ENCODE results near the gene LZTS3.

Gene LZTS3

DNA sequence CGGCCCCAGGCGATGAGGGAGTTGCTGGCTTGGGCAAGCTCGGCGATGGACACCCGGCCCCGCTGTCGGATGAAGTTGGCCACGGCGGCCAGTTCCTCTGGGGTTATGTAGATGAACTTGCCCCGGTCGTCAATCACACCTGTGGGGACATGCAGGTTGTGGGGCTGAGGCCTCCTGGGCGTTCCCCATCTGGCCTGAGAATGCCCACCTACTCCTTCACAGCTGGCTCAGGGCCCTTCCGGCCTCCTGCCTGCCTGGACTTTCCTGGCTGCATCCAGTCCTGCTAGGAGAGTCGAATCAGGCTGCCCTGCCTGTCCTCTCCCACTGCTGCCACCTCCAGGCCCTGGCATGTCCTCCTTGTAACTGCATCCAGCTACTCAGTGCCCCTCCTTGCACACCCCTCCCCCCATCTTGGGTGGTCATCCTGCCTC is 17.3 kb upstream of the LZTS3 start:
- no peak for ATAC-seq
- no peak for TF ChIP-seq SNAI2 (CRISPR knock-in tag; IDR thresholded peaks at IDR 0.05)
- TF ChIP-seq ZNF70 (CRISPR knock-in tag; IDR thresholded peaks at IDR 0.05): no peak
- TF ChIP-seq ZC3H10 (CRISPR knock-in tag; IDR thresholded peaks at IDR 0.05): no peak
- TF ChIP-seq ZNF565 (CRISPR knock-in tag; conservative IDR thresholded peaks at IDR 0.05; ENCODE audit: low read depth): no peak
- no peak for TF ChIP-seq TOX (CRISPR knock-in tag; IDR thresholded peaks at IDR 0.05; ENCODE audit: borderline replicate concordance)
- TF ChIP-seq, protein P1, sequence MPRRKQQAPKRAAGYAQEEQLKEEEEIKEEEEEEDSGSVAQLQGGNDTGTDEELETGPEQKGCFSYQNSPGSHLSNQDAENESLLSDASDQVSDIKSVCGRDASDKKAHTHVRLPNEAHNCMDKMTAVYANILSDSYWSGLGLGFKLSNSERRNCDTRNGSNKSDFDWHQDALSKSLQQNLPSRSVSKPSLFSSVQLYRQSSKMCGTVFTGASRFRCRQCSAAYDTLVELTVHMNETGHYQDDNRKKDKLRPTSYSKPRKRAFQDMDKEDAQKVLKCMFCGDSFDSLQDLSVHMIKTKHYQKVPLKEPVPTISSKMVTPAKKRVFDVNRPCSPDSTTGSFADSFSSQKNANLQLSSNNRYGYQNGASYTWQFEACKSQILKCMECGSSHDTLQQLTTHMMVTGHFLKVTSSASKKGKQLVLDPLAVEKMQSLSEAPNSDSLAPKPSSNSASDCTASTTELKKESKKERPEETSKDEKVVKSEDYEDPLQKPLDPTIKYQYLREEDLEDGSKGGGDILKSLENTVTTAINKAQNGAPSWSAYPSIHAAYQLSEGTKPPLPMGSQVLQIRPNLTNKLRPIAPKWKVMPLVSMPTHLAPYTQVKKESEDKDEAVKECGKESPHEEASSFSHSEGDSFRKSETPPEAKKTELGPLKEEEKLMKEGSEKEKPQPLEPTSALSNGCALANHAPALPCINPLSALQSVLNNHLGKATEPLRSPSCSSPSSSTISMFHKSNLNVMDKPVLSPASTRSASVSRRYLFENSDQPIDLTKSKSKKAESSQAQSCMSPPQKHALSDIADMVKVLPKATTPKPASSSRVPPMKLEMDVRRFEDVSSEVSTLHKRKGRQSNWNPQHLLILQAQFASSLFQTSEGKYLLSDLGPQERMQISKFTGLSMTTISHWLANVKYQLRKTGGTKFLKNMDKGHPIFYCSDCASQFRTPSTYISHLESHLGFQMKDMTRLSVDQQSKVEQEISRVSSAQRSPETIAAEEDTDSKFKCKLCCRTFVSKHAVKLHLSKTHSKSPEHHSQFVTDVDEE (CRISPR knock-in tag; IDR thresholded peaks at IDR 0.05): no peak
- TF ChIP-seq, protein P2, sequence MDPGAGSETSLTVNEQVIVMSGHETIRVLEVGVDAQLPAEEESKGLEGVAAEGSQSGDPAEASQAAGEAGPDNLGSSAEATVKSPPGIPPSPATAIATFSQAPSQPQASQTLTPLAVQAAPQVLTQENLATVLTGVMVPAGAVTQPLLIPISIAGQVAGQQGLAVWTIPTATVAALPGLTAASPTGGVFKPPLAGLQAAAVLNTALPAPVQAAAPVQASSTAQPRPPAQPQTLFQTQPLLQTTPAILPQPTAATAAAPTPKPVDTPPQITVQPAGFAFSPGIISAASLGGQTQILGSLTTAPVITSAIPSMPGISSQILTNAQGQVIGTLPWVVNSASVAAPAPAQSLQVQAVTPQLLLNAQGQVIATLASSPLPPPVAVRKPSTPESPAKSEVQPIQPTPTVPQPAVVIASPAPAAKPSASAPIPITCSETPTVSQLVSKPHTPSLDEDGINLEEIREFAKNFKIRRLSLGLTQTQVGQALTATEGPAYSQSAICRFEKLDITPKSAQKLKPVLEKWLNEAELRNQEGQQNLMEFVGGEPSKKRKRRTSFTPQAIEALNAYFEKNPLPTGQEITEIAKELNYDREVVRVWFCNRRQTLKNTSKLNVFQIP (CRISPR knock-in tag; IDR thresholded peaks at IDR 0.05; ENCODE audit: borderline replicate concordance, low read depth): no peak
- no peak for TF ChIP-seq ZFP3 (CRISPR knock-in tag; IDR thresholded peaks at IDR 0.05)

DNA sequence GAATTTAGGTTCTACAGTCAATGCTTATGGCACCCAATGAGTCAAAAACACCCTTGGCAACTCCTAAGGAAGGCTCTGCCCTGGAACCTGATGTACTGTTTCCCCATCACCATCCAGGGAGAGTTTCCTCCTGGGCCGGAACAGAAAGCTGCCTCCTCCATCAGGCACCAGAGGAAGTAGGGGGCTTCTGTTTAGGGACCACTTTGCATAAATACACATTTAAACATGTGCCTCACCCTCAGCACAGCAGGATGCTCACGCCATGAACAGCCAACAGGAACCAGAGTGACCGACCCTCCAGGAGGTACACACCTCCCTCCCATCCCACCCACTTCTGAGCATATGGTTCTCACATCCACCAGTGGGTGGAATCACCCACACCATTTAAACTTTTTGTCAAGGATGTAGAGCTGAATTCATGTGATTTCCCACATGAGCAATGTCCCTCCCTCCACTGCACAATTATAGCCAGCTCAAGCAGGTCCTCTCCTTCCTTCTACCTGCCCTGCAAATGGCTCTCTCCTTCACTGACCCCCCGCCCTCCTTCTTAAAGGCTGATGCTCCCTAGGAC is 16.3 kb upstream of the LZTS3 start:
- ATAC-seq: no peak
- TF ChIP-seq TOX (CRISPR knock-in tag; IDR thresholded peaks at IDR 0.05; ENCODE audit: borderline replicate concordance) (no peak), ZFP30 (CRISPR knock-in tag; IDR thresholded peaks at IDR 0.05) (no peak), BACH2 (CRISPR knock-in tag; IDR thresholded peaks at IDR 0.05; ENCODE audit: borderline replicate concordance) (no peak), SNAI2 (CRISPR knock-in tag; IDR thresholded peaks at IDR 0.05) (no peak), TCF4 (CRISPR knock-in tag; IDR thresholded peaks at IDR 0.05; ENCODE audit: borderline replicate concordance) (no peak), ZNF8 (CRISPR knock-in tag; IDR thresholded peaks at IDR 0.05) (no peak)
- TF ChIP-seq, protein P2 (CRISPR knock-in tag; IDR thresholded peaks at IDR 0.05; ENCODE audit: borderline replicate concordance, low read depth): no peak
- TF ChIP-seq, protein P1 (CRISPR knock-in tag; IDR thresholded peaks at IDR 0.05): no peak
- TF ChIP-seq, protein P3, sequence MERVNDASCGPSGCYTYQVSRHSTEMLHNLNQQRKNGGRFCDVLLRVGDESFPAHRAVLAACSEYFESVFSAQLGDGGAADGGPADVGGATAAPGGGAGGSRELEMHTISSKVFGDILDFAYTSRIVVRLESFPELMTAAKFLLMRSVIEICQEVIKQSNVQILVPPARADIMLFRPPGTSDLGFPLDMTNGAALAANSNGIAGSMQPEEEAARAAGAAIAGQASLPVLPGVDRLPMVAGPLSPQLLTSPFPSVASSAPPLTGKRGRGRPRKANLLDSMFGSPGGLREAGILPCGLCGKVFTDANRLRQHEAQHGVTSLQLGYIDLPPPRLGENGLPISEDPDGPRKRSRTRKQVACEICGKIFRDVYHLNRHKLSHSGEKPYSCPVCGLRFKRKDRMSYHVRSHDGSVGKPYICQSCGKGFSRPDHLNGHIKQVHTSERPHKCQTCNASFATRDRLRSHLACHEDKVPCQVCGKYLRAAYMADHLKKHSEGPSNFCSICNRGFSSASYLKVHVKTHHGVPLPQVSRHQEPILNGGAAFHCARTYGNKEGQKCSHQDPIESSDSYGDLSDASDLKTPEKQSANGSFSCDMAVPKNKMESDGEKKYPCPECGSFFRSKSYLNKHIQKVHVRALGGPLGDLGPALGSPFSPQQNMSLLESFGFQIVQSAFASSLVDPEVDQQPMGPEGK (CRISPR knock-in tag; IDR thresholded peaks at IDR 0.05; ENCODE audit: borderline replicate concordance): no peak

DNA sequence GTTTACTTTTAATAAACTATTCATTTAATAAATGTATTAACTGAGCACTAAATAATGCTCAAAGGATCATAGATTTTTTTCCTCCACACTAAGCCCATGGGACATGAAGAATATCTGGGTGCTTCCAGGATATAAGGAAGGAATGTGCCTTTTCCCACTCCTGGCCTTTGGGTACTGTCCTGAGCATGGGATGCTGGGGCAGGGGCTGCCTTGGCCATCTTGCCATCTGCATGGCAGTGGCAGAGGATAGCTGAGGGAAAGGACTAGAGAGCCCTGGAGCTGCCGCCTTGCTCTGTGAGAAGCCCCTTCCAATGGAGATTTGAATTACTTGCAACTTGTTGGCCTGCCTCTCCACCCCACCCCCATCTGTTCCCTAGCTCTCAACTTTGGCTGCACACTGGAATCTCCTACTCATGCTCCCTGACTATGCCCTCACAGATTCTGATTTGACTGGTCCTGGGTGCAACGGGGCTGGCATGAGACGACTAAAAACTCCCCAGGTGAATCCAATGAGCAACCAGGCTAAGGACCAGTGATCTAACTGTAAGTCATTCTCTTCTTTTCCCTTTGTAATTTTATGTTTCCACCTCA is 15.6 kb upstream of the LZTS3 start:
- no peak for ATAC-seq
- TF ChIP-seq BACH2 (CRISPR knock-in tag; IDR thresholded peaks at IDR 0.05; ENCODE audit: borderline replicate concordance): no peak
- TF ChIP-seq ZNF70 (CRISPR knock-in tag; IDR thresholded peaks at IDR 0.05): no peak
- no peak for TF ChIP-seq CSDC2 (CRISPR knock-in tag; IDR thresholded peaks at IDR 0.05)
- TF ChIP-seq TCF4 (CRISPR knock-in tag; IDR thresholded peaks at IDR 0.05; ENCODE audit: borderline replicate concordance): no peak
- no peak for TF ChIP-seq SNAI2 (CRISPR knock-in tag; IDR thresholded peaks at IDR 0.05)
- TF ChIP-seq, protein P3 (CRISPR knock-in tag; IDR thresholded peaks at IDR 0.05; ENCODE audit: borderline replicate concordance): no peak
- TF ChIP-seq ZFP30 (CRISPR knock-in tag; IDR thresholded peaks at IDR 0.05): no peak
- TF ChIP-seq ZNF8 (CRISPR knock-in tag; IDR thresholded peaks at IDR 0.05): no peak
- TF ChIP-seq RARB (CRISPR knock-in tag; IDR thresholded peaks at IDR 0.05): no peak
- TF ChIP-seq, protein P4, sequence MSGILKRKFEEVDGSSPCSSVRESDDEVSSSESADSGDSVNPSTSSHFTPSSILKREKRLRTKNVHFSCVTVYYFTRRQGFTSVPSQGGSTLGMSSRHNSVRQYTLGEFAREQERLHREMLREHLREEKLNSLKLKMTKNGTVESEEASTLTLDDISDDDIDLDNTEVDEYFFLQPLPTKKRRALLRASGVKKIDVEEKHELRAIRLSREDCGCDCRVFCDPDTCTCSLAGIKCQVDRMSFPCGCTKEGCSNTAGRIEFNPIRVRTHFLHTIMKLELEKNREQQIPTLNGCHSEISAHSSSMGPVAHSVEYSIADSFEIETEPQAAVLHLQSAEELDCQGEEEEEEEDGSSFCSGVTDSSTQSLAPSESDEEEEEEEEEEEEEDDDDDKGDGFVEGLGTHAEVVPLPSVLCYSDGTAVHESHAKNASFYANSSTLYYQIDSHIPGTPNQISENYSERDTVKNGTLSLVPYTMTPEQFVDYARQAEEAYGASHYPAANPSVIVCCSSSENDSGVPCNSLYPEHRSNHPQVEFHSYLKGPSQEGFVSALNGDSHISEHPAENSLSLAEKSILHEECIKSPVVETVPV (CRISPR knock-in tag; IDR thresholded peaks at IDR 0.05): no peak
- no peak for TF ChIP-seq ZNF565 (CRISPR knock-in tag; conservative IDR thresholded peaks at IDR 0.05; ENCODE audit: low read depth)
- TF ChIP-seq ZFP3 (CRISPR knock-in tag; IDR thresholded peaks at IDR 0.05): no peak
- no peak for TF ChIP-seq OSR1 (CRISPR knock-in tag; IDR thresholded peaks at IDR 0.05)
- TF ChIP-seq, protein P2 (CRISPR knock-in tag; IDR thresholded peaks at IDR 0.05; ENCODE audit: borderline replicate concordance, low read depth): no peak
- TF ChIP-seq ISL1 (CRISPR knock-in tag; IDR thresholded peaks at IDR 0.05): no peak
